ENCODE measurements around the gene TERT. TPM values are rescaled to one million over a fixed set of nuclear protein-coding genes. Genes with fewer than 3 reads are reported as not detected.

Gene TERT
- total and polyA plus RNA-seq, 12 donors, result 0.29 TPM; not detected in 11

DNA sequence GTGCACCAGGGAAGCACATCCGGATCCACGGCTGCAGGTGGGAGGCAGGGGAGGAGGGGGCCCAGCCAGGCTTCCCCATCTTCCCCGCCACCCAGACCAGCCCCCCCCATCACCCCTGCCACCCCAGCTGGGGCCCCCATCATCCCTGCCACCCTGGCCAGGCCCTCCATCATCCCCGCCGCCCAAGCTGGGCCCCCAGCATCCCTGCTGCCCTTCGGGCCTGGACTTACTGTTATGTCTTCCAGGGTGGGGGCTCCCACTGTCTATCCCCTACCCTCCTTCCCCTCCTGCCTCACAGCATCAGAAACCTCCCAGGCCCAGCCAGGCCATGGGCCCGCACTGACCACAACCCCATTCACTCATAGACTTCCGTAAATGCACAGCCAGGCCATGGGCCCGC, 42.2 kb downstream of the TERT start:
- no peak overlapping the region for H3K4me3 ChIP-seq
- TF ChIP-seq, protein P1, sequence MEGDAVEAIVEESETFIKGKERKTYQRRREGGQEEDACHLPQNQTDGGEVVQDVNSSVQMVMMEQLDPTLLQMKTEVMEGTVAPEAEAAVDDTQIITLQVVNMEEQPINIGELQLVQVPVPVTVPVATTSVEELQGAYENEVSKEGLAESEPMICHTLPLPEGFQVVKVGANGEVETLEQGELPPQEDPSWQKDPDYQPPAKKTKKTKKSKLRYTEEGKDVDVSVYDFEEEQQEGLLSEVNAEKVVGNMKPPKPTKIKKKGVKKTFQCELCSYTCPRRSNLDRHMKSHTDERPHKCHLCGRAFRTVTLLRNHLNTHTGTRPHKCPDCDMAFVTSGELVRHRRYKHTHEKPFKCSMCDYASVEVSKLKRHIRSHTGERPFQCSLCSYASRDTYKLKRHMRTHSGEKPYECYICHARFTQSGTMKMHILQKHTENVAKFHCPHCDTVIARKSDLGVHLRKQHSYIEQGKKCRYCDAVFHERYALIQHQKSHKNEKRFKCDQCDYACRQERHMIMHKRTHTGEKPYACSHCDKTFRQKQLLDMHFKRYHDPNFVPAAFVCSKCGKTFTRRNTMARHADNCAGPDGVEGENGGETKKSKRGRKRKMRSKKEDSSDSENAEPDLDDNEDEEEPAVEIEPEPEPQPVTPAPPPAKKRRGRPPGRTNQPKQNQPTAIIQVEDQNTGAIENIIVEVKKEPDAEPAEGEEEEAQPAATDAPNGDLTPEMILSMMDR (IDR thresholded peaks at IDR 0.05), result no peak
- no peak for TF ChIP-seq POLR2A (IDR thresholded peaks at IDR 0.05)
- no peaks in the 10 kb centered on the region for H3K27me3 ChIP-seq
- no peaks in the 10 kb centered on the region for H3K9me3 ChIP-seq (replicated peaks in 1 of 3)
- WGBS, 4 donors, result 77 to 90% (median 82%) methylated on average over 6 to 9 of the region's 9 CpGs
- no peak for DNase-seq
- no peaks in the 10 kb centered on the region for H3K36me3 ChIP-seq (replicated peaks in 1 of 2)
- intact Hi-C loops (cut with DNase I), result no loop called here
- no peaks in the 10 kb centered on the region for H3K4me1 ChIP-seq (replicated peaks in 1 of 2)
- H3K27ac ChIP-seq, result no peak overlapping the region

DNA sequence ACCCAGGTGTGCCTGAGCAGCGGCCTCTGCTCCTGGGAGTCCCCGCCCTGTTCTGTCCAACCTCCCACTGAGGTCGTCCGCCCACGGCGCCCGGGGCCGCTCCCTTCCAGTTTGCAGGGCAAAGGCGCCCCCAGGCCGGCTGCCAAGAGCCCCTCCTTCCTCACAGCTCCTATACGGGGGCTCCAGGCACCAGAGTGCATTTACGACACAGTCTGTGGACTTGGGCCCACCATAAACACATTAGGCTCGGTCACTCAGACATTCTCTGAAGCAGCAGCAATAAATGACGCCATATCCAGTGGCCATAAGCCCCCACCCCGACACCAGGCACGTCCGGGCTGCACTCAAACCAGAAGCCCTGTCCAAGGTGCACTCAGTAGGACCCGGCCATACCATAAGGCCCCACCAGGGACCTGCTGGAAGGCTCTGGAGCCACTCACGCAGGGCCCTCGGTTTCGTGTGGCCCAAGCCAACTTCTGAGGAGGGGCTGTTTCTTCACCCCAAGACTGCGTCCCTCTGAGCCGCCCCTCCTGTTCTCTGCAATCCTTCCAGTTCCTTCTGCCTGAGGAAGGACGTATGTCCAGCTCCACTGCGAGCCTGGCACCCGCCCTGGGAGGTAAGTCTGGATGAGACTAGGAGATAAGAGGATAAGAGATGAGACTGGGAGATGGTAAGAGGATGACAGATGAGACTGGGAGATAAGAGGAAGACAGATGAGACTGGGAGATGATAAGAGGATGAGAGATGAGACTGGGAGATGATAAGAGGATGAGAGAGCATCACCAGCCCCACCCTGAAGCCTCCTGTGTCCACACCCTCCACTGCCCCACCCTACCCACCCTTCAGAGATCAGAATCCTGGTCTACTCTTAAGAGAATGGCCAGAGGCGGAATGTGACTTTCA, 42.9 kb downstream of the TERT start:
- Histone ChIP-seq H3K4me3 (no peak overlapping the region), H3K4me1 (replicated peaks in 1 of 2) (no peaks in the 10 kb centered on the region), H3K27me3 (peaks cover 1% of the 10 kb centered on the region), H3K27ac (no peak overlapping the region), H3K36me3 (replicated peaks in 1 of 2) (no peaks in the 10 kb centered on the region), H3K9me3 (replicated peaks in 1 of 3) (no peaks in the 10 kb centered on the region)
- TF ChIP-seq, protein P1 (IDR thresholded peaks at IDR 0.05), result no peak
- no peak for TF ChIP-seq POLR2A (IDR thresholded peaks at IDR 0.05)
- 54 to 66% (median 57%) methylated on average over 27 of the region's 27 CpGs for WGBS, 4 donors
- no peak for DNase-seq
- intact Hi-C loops (cut with DNase I), result no loop called here

DNA sequence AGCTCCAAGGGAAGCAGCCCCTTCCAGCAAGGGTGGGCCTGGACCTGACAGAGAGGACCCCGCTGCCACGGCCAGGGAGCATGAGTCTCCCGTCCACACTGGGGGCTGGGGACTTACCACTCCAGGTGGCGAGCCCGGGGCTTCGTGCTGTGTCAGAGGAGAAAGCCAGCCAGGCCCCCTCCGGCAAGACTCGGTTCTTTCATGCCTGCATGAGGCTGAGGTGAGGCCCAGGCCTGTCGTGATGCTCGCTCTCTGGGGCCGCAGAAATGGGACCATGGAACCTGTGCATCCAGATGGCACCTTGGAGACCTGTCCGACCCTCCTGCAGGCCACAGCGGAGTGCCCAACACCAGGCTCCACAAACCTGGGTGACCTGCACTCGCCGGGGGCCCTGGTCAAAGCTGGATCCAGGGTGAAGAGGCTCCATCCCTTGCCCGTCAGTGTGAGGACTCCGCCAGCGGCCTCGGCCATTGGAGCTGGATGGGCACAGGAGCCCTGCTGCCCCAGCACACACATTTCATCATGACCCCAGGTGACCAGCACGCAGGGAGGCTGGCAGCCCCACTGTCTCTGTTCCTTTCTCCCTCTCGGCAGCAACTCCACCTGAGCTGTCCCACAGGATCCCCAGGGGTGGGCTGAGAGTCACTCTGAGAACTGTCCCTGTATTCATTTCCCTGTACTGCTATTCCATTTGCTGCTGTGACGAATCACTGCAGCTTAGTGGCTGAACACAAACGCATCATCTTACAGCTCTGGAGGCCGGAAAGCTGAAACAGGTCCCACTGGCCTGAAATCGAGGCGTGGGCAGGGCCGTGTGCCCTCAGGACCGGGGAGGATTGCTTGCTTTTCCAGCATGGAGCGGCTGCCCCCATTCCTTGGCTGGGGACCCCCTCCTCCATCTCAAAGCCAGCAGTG, 45.2 kb downstream of the TERT start:
- no peak for DNase-seq
- 61 to 78% (median 71%) methylated on average over 8 to 29 of the region's 29 CpGs for WGBS, 4 donors
- intact Hi-C loops (cut with DNase I), result no loop called here

More for the DNA sequence above, 45.2 kb downstream of the TERT start:
- Histone ChIP-seq H3K9me3 (replicated peaks in 1 of 3) (no peaks in the 10 kb centered on the region), H3K4me1 (replicated peaks in 1 of 2) (no peaks in the 10 kb centered on the region), H3K36me3 (replicated peaks in 1 of 2) (no peaks in the 10 kb centered on the region), H3K27ac (no peak overlapping the region), H3K4me3 (no peak overlapping the region), H3K27me3 (peaks cover 23% of the 10 kb centered on the region)
- TF ChIP-seq POLR2A (IDR thresholded peaks at IDR 0.05), result no peak
- TF ChIP-seq, protein P1 (IDR thresholded peaks at IDR 0.05), result no peak
